ENCODE results near the gene R3HCC1L. TPM values are rescaled to one million over a fixed set of nuclear protein-coding genes. Genes with fewer than 3 reads are reported as not detected.

The R3HCC1L gene
- total and polyA plus RNA-seq, 9 of the 15 experiments (the other 6 are each of a cell fraction or from before 2014, with no cell fraction given): 9.1 to 17.8 (median 12.6) TPM

DNA sequence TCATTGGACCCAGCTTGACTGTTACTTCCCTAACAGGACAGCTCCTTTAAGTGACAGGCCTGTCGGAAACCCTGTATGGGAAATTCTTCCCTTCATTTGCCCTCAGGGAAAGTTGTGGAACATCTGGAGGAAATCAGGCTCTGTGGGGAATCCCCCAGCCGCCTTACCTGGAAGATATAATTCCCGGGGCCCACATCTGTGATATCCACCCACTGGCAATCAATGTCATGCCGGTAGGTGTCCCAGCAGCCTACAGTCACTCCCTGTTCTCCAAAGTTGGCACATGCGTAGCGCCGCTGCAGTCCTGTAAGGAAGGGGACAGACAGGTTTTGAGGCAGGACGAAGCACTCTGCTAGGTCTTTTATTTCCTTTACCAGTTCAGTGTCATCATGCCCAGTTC, 116.9 kb downstream of the R3HCC1L start:
- H3K9ac ChIP-seq (ENCODE audit: insufficient read depth in 1 of 2, low read depth in 2 of 2, low read length in 2 of 2): no peak overlapping the region
- no peaks in the 10 kb centered on the region for H3K9me1 ChIP-seq (ENCODE audit: control insufficient read depth, insufficient read depth, low read length)
- H4K20me1 ChIP-seq (replicated peaks; ENCODE audit: control insufficient read depth, insufficient read depth, low read length): no peaks in the 10 kb centered on the region
- H3K27me3 ChIP-seq (ENCODE audit: control insufficient read depth in 2 of 2, insufficient read depth in 2 of 2, low read length in 2 of 2): no peaks in the 10 kb centered on the region
- peaks cover 5% of the 10 kb centered on the region; the same call in 1 of the 3 replicates for H3K36me3 ChIP-seq (ENCODE audit: control insufficient read depth, insufficient read depth, low read length)
- no peaks in the 10 kb centered on the region for H3K4me1 ChIP-seq (replicated peaks in 1 of 2; ENCODE audit: control insufficient read depth in 2 of 2, insufficient read depth in 2 of 2, low read length in 2 of 2)
- no peaks in the 10 kb centered on the region for H3K9me3 ChIP-seq (replicated peaks; ENCODE audit: control insufficient read depth, insufficient read depth, low read depth, low read length)
- intact Hi-C loops (cut with micrococcal nuclease): no loop called here
- no TSS peak for BruUV-seq (replicated peaks)
- H3K79me2 ChIP-seq (ENCODE audit: control insufficient read depth, insufficient read depth, low read length): no peaks in the 10 kb centered on the region
- no peak overlapping the region for H2AFZ ChIP-seq (ENCODE audit: low read depth, low read length)
- no peak overlapping the region for H3K27ac ChIP-seq (ENCODE audit: extremely low read depth, low read depth, low read length)
- FAIRE-seq: no peak
- no peak for ATAC-seq
- H3K4me2 ChIP-seq (ENCODE audit: insufficient read depth, low read length): no peak overlapping the region
- 83% methylated on average over 8 of the region's 8 CpGs for WGBS (ENCODE audit: insufficient coverage, low coverage, missing lambda C conversion rate)
- H3K4me3 ChIP-seq: no peak overlapping the region
- no peak for DNase-seq (ENCODE audit: extremely low read depth in 1 of 4, low spot score in 3 of 4)
- POLR2A ChIA-PET: no interaction called here
- in situ Hi-C loops (cut with MboI): no loop called here
- CTCF ChIA-PET (ENCODE audit: low intra/inter-chr PET ratio): no interaction called here
- TF ChIP-seq RFX1 (IDR thresholded peaks at IDR 0.05) (no peak), ZNF41 (CRISPR knock-in tag; conservative IDR thresholded peaks at IDR 0.05) (no peak)
- TF ChIP-seq, protein P1, sequence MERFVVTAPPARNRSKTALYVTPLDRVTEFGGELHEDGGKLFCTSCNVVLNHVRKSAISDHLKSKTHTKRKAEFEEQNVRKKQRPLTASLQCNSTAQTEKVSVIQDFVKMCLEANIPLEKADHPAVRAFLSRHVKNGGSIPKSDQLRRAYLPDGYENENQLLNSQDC (CRISPR knock-in tag; IDR thresholded peaks at IDR 0.05): no peak
- TF ChIP-seq, protein P2, sequence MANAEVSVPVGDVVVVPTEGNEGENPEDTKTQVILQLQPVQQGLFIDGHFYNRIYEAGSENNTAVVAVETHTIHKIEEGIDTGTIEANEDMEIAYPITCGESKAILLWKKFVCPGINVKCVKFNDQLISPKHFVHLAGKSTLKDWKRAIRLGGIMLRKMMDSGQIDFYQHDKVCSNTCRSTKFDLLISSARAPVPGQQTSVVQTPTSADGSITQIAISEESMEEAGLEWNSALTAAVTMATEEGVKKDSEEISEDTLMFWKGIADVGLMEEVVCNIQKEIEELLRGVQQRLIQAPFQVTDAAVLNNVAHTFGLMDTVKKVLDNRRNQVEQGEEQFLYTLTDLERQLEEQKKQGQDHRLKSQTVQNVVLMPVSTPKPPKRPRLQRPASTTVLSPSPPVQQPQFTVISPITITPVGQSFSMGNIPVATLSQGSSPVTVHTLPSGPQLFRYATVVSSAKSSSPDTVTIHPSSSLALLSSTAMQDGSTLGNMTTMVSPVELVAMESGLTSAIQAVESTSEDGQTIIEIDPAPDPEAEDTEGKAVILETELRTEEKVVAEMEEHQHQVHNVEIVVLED (CRISPR knock-in tag; IDR thresholded peaks at IDR 0.05): no peak

DNA sequence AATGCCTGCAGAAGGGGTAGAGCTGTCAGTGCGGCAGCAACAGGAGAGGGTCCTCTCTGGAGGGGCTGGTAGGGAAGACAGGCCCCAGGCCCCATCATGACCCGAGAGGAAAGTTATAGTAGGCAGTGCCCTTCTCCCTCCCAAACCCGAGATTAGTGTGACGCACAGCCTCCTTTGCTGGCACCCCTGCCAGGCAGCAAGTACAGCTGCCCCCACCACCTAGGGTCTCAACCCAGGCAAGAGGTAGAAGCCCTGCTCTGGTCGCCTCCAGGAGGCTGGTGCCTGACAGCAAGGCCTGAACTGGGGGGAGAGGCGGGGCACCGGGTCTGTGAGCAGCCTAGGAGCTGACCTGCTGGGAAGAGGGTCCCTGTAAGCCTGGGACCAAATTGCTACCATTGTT, 118.0 kb downstream of the R3HCC1L start:
- ChIA-PET POLR2A (interaction anchor here (1.5 kb wide), 1 partner anchor 16 kb away, joined by 3 read pairs; no protein-coding TSS in a partner anchor), CTCF (ENCODE audit: low intra/inter-chr PET ratio) (no interaction called here)
- H3K27me3 ChIP-seq (ENCODE audit: control insufficient read depth in 2 of 2, insufficient read depth in 2 of 2, low read length in 2 of 2): no peaks in the 10 kb centered on the region
- no peaks in the 10 kb centered on the region for H3K4me1 ChIP-seq (replicated peaks in 1 of 2; ENCODE audit: control insufficient read depth in 2 of 2, insufficient read depth in 2 of 2, low read length in 2 of 2)
- 93% methylated on average over 3 of the region's 7 CpGs for WGBS (ENCODE audit: insufficient coverage, low coverage, missing lambda C conversion rate)
- H3K36me3 ChIP-seq (ENCODE audit: control insufficient read depth, insufficient read depth, low read length): peaks cover 5% of the 10 kb centered on the region; the same call in 1 of the 3 replicates
- no peak overlapping the region for H3K27ac ChIP-seq (ENCODE audit: extremely low read depth, low read depth, low read length)
- intact Hi-C loops (cut with micrococcal nuclease): no loop called here
- no peak for FAIRE-seq
- no peak for DNase-seq (ENCODE audit: extremely low read depth in 1 of 4, low spot score in 3 of 4)
- H4K20me1 ChIP-seq (replicated peaks; ENCODE audit: control insufficient read depth, insufficient read depth, low read length): no peaks in the 10 kb centered on the region
- no TSS peak for BruUV-seq (replicated peaks)
- no peak overlapping the region for H2AFZ ChIP-seq (ENCODE audit: low read depth, low read length)
- in situ Hi-C loops (cut with MboI): no loop called here
- no peaks in the 10 kb centered on the region for H3K9me1 ChIP-seq (ENCODE audit: control insufficient read depth, insufficient read depth, low read length)
- H3K9ac ChIP-seq (ENCODE audit: insufficient read depth in 1 of 2, low read depth in 2 of 2, low read length in 2 of 2): no peak overlapping the region
- no peak for ATAC-seq
- TF ChIP-seq, protein P3, sequence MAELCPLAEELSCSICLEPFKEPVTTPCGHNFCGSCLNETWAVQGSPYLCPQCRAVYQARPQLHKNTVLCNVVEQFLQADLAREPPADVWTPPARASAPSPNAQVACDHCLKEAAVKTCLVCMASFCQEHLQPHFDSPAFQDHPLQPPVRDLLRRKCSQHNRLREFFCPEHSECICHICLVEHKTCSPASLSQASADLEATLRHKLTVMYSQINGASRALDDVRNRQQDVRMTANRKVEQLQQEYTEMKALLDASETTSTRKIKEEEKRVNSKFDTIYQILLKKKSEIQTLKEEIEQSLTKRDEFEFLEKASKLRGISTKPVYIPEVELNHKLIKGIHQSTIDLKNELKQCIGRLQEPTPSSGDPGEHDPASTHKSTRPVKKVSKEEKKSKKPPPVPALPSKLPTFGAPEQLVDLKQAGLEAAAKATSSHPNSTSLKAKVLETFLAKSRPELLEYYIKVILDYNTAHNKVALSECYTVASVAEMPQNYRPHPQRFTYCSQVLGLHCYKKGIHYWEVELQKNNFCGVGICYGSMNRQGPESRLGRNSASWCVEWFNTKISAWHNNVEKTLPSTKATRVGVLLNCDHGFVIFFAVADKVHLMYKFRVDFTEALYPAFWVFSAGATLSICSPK (IDR thresholded peaks at IDR 0.05; ENCODE audit: borderline replicate concordance): no peak
- peak; percentile 28; the same call in 1 of the 2 replicates for TF ChIP-seq POLR2G (IDR thresholded peaks at IDR 0.05; ENCODE audit: low read depth, low read length)
- no peak overlapping the region for H3K4me2 ChIP-seq (ENCODE audit: insufficient read depth, low read length)
- no peak overlapping the region for H3K4me3 ChIP-seq
- H3K9me3 ChIP-seq (replicated peaks; ENCODE audit: control insufficient read depth, insufficient read depth, low read depth, low read length): no peaks in the 10 kb centered on the region
- H3K79me2 ChIP-seq (ENCODE audit: control insufficient read depth, insufficient read depth, low read length): no peaks in the 10 kb centered on the region
